Natural killer cell (primary cell): ENCODE measurements around the gene VPS13D. TPM values are rescaled to one million over a fixed set of nuclear protein-coding genes. Genes with fewer than 3 reads are reported as not detected.

Experiments
- ATAC-seq, 3 donors: fragments of 150-1000 bp in 2 of 3; fragments of 200-7000 bp in 1 of 3; cut with Tn5 transposase; 1 replicate in 1 of 3; 2 replicates in 2 of 3; pipeline ENCODE4 v1.10.0; 2021; ENCODE audit warnings: mild to moderate bottlenecking in 2 of 3, moderate library complexity in 2 of 3
- DNase-seq, 2 donors: peaks; one replicate each; pipeline versions ENCODE4 v3.0.0 to v3.0.0-alpha.2; 2013 to 2021; ENCODE audit warnings: mixed read lengths in 1 of 2
- H3K27ac ChIP-seq: one replicate; pipeline ENCODE4 v1.5.1; 2013; ENCODE audit warnings: mild to moderate bottlenecking, low read length
- H3K27me3 ChIP-seq: one replicate; pipeline ENCODE4 v1.6.1; 2013; ENCODE audit warnings: low read length; ENCODE audit not compliant: control insufficient read depth, insufficient read depth
- H3K36me3 ChIP-seq: one replicate; pipeline ENCODE4 v1.6.1; 2013; ENCODE audit warnings: low read length; ENCODE audit not compliant: control insufficient read depth, insufficient read depth
- H3K4me1 ChIP-seq: one replicate; pipeline ENCODE4 v1.6.1; 2013; ENCODE audit warnings: low read length; ENCODE audit not compliant: control insufficient read depth, insufficient read depth
- H3K4me3 ChIP-seq: one replicate; pipeline ENCODE4 v1.5.1; 2013; ENCODE audit warnings: low read length
- H3K9me3 ChIP-seq: one replicate; pipeline ENCODE4 v1.6.1; 2013; ENCODE audit warnings: low read length; ENCODE audit not compliant: control insufficient read depth, insufficient read depth
- H3K27ac Mint-ChIP-seq, 2 donors: one replicate each; pipeline ENCODE4 v1.8.0; 2022; ENCODE audit warnings: mild to moderate bottlenecking in 2 of 2, mixed read lengths in 2 of 2, moderate library complexity in 1 of 2
- H3K27me3 Mint-ChIP-seq, 2 donors: one replicate each; pipeline ENCODE4 v1.8.0; 2022; ENCODE audit warnings: low read depth in 2 of 2, mixed read lengths in 2 of 2
- H3K36me3 Mint-ChIP-seq: one replicate; pipeline ENCODE4 v1.8.0; 2022; ENCODE audit warnings: mixed read lengths
- H3K4me1 Mint-ChIP-seq, 2 donors: one replicate each; pipeline ENCODE4 v1.8.0; 2022; ENCODE audit warnings: mixed read lengths in 2 of 2
- H3K4me3 Mint-ChIP-seq: one replicate; pipeline ENCODE4 v1.8.0; 2022; ENCODE audit warnings: mild to moderate bottlenecking, moderate library complexity, mixed read lengths
- H3K9me3 Mint-ChIP-seq, 2 donors: one replicate each; pipeline ENCODE4 v1.8.0; 2022; ENCODE audit warnings: mixed read lengths in 2 of 2
- CTCF ChIP-seq: fragments of 200-600 bp; IDR thresholded peaks from one replicate; pipeline ENCODE4 v1.8.0; 2022; ENCODE audit warnings: antibody characterized with exemption
- WGBS: methylation state at CpG from one replicate; pipeline ENCODE4 v1.1.7; 2013; ENCODE audit warnings: missing lambda C conversion rate; ENCODE audit not compliant: insufficient coverage; 5-methylcytosine and 5-hydroxymethylcytosine counted together
- intact Hi-C: fragments of 100-400 bp; cut with micrococcal nuclease; formaldehyde crosslinking; loops from one replicate; pipeline ENCODE4 v1.14.2; 2022
- total RNA-seq, 4 donors: library from RNA; stranded (reverse); fragments of 120-200 nt in 1 of 4; gene quantifications; one replicate each; pipeline versions ENCODE4 v1.2.3 to v1.2.4, GENCODE V29; 2013 to 2022

The VPS13D gene
- total RNA-seq, 3 donors from 2014 or later (not counting 1 experiment from before 2014, with no cell fraction given) = 66.3 to 94.0 (median 81.7) TPM

GRCh38 chr1:12208764-12209494 is 20.9 kb upstream of the VPS13D start:
- H3K27ac ChIP-seq = peak overlapping the region; percentile 44
- H3K9me3 Mint-ChIP-seq = no peaks in the 10 kb centered on the region
- H3K4me1 ChIP-seq = peaks cover 46% of the 10 kb centered on the region
- ATAC-seq = peak; percentile 85 to 88 (median 87)
- peaks cover 31% of the 10 kb centered on the region for H3K36me3 ChIP-seq
- H3K27me3 Mint-ChIP-seq = no peaks in the 10 kb centered on the region
- peak overlapping the region; percentile 21 for H3K4me3 Mint-ChIP-seq
- peak; percentile 89 to 92 for DNase-seq
- no peak overlapping the region for H3K4me3 ChIP-seq
- peak overlapping the region; percentile 79 to 88 for H3K27ac Mint-ChIP-seq
- peaks cover 27 to 52% of the 10 kb centered on the region in 2 donors for H3K4me1 Mint-ChIP-seq
- no peaks in the 10 kb centered on the region for H3K36me3 Mint-ChIP-seq
- no peaks in the 10 kb centered on the region for H3K9me3 ChIP-seq
- H3K27me3 ChIP-seq = no peaks in the 10 kb centered on the region
- WGBS = 25% methylated on average over 14 of the region's 14 CpGs
- intact Hi-C loops = loop anchor here (1.0 kb wide), 1 partner anchor 85 kb away; no protein-coding TSS in a partner anchor
- peak; percentile 90 for TF ChIP-seq CTCF

DNA sequence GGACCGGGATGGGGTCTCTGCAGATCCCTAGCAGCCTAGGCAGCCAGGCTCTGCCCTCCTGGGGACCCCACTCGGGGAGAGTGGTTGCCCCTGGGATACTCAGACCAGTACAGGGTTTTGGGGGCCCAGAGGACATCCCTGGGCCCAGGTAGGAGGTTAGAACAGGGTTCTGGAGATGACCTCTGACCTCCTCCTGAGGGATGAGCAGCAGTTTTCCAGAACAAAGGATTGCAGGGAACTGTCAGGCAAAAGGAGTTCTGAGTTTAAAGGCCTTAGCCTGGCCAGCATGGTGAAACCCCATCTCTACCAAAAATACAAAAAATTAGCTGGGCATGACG is 20.4 kb upstream of the VPS13D start:
- Mint-ChIP-seq H3K36me3 (no peaks in the 10 kb centered on the region), H3K27ac (peak overlapping the region; percentile 79 to 88), H3K9me3 (no peaks in the 10 kb centered on the region), H3K27me3 (no peaks in the 10 kb centered on the region), H3K4me3 (no peak overlapping the region), H3K4me1 (peaks cover 27 to 49% of the 10 kb centered on the region in 2 donors)
- H3K9me3 ChIP-seq = no peaks in the 10 kb centered on the region
- no peak for TF ChIP-seq CTCF
- H3K4me3 ChIP-seq = no peak overlapping the region
- ATAC-seq (no peak), DNase-seq (no peak)
- 60% methylated on average over 3 of the region's 3 CpGs for WGBS
- H3K36me3 ChIP-seq = peaks cover 25% of the 10 kb centered on the region
- H3K27ac ChIP-seq = peak overlapping the region; percentile 44
- H3K27me3 ChIP-seq = no peaks in the 10 kb centered on the region
- peaks cover 41% of the 10 kb centered on the region for H3K4me1 ChIP-seq
- intact Hi-C loops = loop anchor here (1.0 kb wide), 1 partner anchor 85 kb away; no protein-coding TSS in a partner anchor

DNA sequence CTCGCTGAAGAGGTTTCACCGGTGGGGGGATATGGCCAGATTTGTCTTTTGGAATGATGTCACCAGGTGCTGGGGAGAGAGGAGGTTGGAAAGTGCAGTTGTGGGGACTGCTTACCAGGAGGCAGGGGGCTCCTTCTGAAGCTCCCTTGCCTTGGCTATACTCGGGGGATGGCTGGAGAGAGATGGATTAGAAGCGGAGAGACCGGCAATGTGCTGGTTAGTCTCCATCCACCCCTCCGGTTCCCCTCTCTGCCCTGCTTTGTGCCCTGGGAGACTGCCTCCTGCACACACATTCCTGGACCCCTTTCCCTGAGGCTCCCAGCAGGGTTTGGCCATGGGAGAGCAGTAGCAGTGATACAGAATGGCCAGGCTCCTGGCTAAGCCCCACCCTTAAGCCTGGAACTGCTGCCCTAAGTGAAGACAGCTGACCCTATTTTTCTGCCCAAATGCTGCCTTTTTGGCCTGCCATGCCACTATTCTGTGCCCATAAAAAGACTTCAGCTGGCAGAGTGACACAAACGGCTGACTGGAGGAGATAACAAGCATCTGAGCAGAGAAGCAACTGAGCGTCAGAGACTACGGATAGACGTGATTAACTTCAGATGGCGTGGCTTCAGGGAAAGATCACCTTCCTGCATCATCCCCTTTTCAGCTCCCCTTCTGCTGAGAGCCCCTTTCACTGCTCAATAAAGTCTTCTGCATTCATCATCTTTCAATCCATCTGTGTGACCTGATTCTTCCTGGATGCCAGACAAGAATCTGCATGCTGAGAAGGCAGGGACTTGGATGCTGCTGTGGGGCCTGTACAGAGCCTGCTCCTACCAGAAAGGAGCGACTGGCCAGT is 14.5 kb upstream of the VPS13D start:
- intact Hi-C loops = no loop called here
- no peak for TF ChIP-seq CTCF
- H3K4me3 Mint-ChIP-seq = no peak overlapping the region
- 93% methylated on average over 12 of the region's 12 CpGs for WGBS
- H3K36me3 ChIP-seq = no peaks in the 10 kb centered on the region
- H3K27ac Mint-ChIP-seq = no peak overlapping the region
- H3K9me3 ChIP-seq = no peaks in the 10 kb centered on the region
- ATAC-seq (no peak), DNase-seq (no peak)
- H3K4me1 ChIP-seq = peaks cover 12% of the 10 kb centered on the region
- no peaks in the 10 kb centered on the region for H3K9me3 Mint-ChIP-seq
- H3K4me3 ChIP-seq = no peak overlapping the region
- H3K36me3 Mint-ChIP-seq = no peaks in the 10 kb centered on the region
- H3K4me1 Mint-ChIP-seq = peaks cover 9 to 15% of the 10 kb centered on the region in 2 donors
- no peaks in the 10 kb centered on the region for H3K27me3 Mint-ChIP-seq
- no peaks in the 10 kb centered on the region for H3K27me3 ChIP-seq
- no peak overlapping the region for H3K27ac ChIP-seq
